Endothelial cell of umbilical vein (primary cell): ENCODE data around the gene MTFP1. TPM values are rescaled to one million over a fixed set of nuclear protein-coding genes. Genes with fewer than 3 reads are reported as not detected.

Experiments used
- BruUV-seq: library from RNA; stranded (reverse); fragments of 400-500 nt; replicated peaks from 2 replicates; lab custom pipeline; 2021; lab: Mats Ljungman, UMichigan
- CTCF ChIA-PET: fragments of 300-600, 350-600 bp; sonication (Branson Sonifier 250); formaldehyde crosslinking; loops from one replicate; lab custom pipeline; 2021; ENCODE audit warnings: antibody characterized with exemption, inconsistent platforms; lab: Charles Lee
- POLR2A ChIA-PET: fragments of 300-600, 350-600 bp; sonication (Branson Sonifier 250); formaldehyde crosslinking; loops from one replicate; lab custom pipeline; 2021; ENCODE audit warnings: antibody characterized with exemption, inconsistent platforms; lab: Charles Lee
- DNase-seq: peaks from one replicate; pipeline ENCODE4 v3.0.0-alpha.2; 2011; ENCODE audit warnings: low read depth, low spot score
- FAIRE-seq: peaks from 2 replicates; lab custom pipeline; 2011; peaks lifted over from hg19 to GRCh38; lab: Jason Lieb, UNC
- H2AFZ ChIP-seq: 2 replicates; pipeline ENCODE4 v1.6.0; 2012; ENCODE audit warnings: low read depth, low read length, control low read depth, inconsistent platforms
- H3K27ac ChIP-seq: 2 replicates; pipeline ENCODE4 v1.5.1; 2011; ENCODE audit warnings: low read depth, mild to moderate bottlenecking, control low read depth, low read length, moderate library complexity; ENCODE audit not compliant: insufficient read depth
- H3K27me3 ChIP-seq, 2 experiments: 2 replicates each; pipeline versions ENCODE4 v1.6.0 to v1.6.1; 2011; ENCODE audit warnings: low read length in 2 of 2, mixed read lengths in 1 of 2; ENCODE audit not compliant: control insufficient read depth in 2 of 2, insufficient read depth in 2 of 2
- H3K36me3 ChIP-seq, 2 experiments: 2 replicates in 1 of 2; 3 replicates in 1 of 2; pipeline ENCODE4 v1.5.1; 2011; ENCODE audit warnings: low read length in 2 of 2, mild to moderate bottlenecking in 1 of 2, moderate library complexity in 1 of 2; ENCODE audit not compliant: control insufficient read depth in 2 of 2, insufficient read depth in 2 of 2; ENCODE audit errors: extremely low read depth in 1 of 2
- H3K4me1 ChIP-seq: 3 replicates; pipeline ENCODE4 v1.5.1; 2011; ENCODE audit warnings: mild to moderate bottlenecking, low read length; ENCODE audit not compliant: control insufficient read depth, insufficient read depth; ENCODE audit errors: extremely low read depth
- H3K4me2 ChIP-seq: 2 replicates; pipeline ENCODE4 v1.6.1; 2011; ENCODE audit warnings: low read length, control low read depth, mixed read lengths; ENCODE audit not compliant: insufficient read depth
- H3K4me3 ChIP-seq, 3 experiments: fragments of 200-600 bp in 1 of 3; sonication (generic), shearing (Covaris generic) in 1 of 3; replicated peaks in 1 of 3; 2 replicates each; pipeline ENCODE4 v1.5.1; 2011 to 2016; ENCODE audit warnings: control low read depth in 3 of 3, low read length in 3 of 3, mild to moderate bottlenecking in 2 of 3, inconsistent platforms in 1 of 3, low read depth in 1 of 3, moderate library complexity in 1 of 3; ENCODE audit not compliant: insufficient read depth in 1 of 3
- H3K79me2 ChIP-seq: 2 replicates; pipeline ENCODE4 v1.6.0; 2012; ENCODE audit warnings: low read length, inconsistent platforms; ENCODE audit not compliant: control insufficient read depth, insufficient read depth
- H3K9ac ChIP-seq: replicated peaks from 2 replicates; pipeline ENCODE3; 2011; ENCODE audit warnings: low read length, control low read depth; ENCODE audit not compliant: insufficient read depth; ENCODE audit errors: extremely low read depth
- H3K9me1 ChIP-seq: replicated peaks from 3 replicates; pipeline ENCODE4 v1.6.0; 2011; ENCODE audit warnings: mild to moderate bottlenecking, low read length; ENCODE audit not compliant: control insufficient read depth, insufficient read depth; ENCODE audit errors: extremely low read depth
- H3K9me3 ChIP-seq: replicated peaks from 2 replicates; pipeline ENCODE4 v1.5.1; 2012; ENCODE audit warnings: low read length, inconsistent platforms; ENCODE audit not compliant: control insufficient read depth, insufficient read depth
- H4K20me1 ChIP-seq: replicated peaks from 2 replicates; pipeline ENCODE3; 2011; ENCODE audit warnings: mild to moderate bottlenecking, low read length; ENCODE audit not compliant: control insufficient read depth, insufficient read depth; ENCODE audit errors: extremely low read depth
- EZH2 ChIP-seq: IDR thresholded peaks from 2 replicates; pipeline ENCODE4 v1.6.1; 2012; ENCODE audit warnings: borderline replicate concordance, low read depth, mild to moderate bottlenecking, moderate library complexity, low read length, inconsistent platforms; ENCODE audit not compliant: severe bottlenecking
- FOS ChIP-seq: IDR thresholded peaks from 2 replicates; pipeline ENCODE4 v1.6.1; 2011; ENCODE audit warnings: mild to moderate bottlenecking, low read length, moderate library complexity, borderline replicate concordance; ENCODE audit not compliant: insufficient read depth
- GATA2 ChIP-seq: IDR thresholded peaks from 2 replicates; pipeline ENCODE4 v1.7.0; 2011; ENCODE audit warnings: low read depth, mild to moderate bottlenecking, moderate library complexity, mixed read lengths, low read length; ENCODE audit not compliant: insufficient read length, insufficient read depth
- JUN ChIP-seq: IDR thresholded peaks from 2 replicates; pipeline ENCODE4 v1.6.1; 2011; ENCODE audit warnings: borderline replicate concordance, low read depth; ENCODE audit not compliant: insufficient read length, insufficient read depth
- MYC ChIP-seq: IDR thresholded peaks from one replicate; pipeline ENCODE4 v1.6.1; 2011; ENCODE audit warnings: mild to moderate bottlenecking, low read depth, low read length
- POLR2A ChIP-seq: IDR thresholded peaks from 2 replicates; pipeline ENCODE4 v1.6.1; 2012; ENCODE audit warnings: low read depth, mild to moderate bottlenecking, control low read depth, low read length
- POLR2AphosphoS5 ChIP-seq: IDR thresholded peaks from 2 replicates; pipeline ENCODE4 v1.6.1; 2012; ENCODE audit warnings: low read depth, mild to moderate bottlenecking, control low read depth, low read length, moderate library complexity; ENCODE audit not compliant: insufficient read depth
- dilution Hi-C: fragments of 300-500 bp; cut with MboI; formaldehyde crosslinking; loops from one replicate; pipeline ENCODE4 v1.15.0; 2019; ENCODE audit warnings: low sequenced_read_pairs; ENCODE audit not compliant: extremely low pct_ligation_motif_present
- intact Hi-C: fragments of 100-400 bp; cut with micrococcal nuclease; formaldehyde crosslinking; loops from one replicate; pipeline ENCODE4 v1.10.0; 2022
- polyA plus RNA-seq, 4 experiments: library from polyadenylated mRNA; depleted of rRNA in 3 of 4; stranded (reverse) in 3 of 4; unstranded in 1 of 4; fragments of >200 nt; gene quantifications; 2 replicates each; pipeline versions ENCODE4 v1.2.1 to v1.2.3, GENCODE V29; 2011 to 2012; ENCODE audit warnings: missing spikeins in 1 of 4
- total RNA-seq: library from RNA; stranded (reverse); gene quantifications from 2 replicates; pipeline ENCODE4 v1.2.3, GENCODE V29; 2021
- TF ChIP-seq, protein P1 (sequence below): IDR thresholded peaks from 2 replicates; pipeline ENCODE4 v1.6.1; 2011; ENCODE audit not compliant: insufficient read depth, insufficient read length
- TF ChIP-seq, protein P2 (sequence below), 2 donors: IDR thresholded peaks; 1 replicate in 1 of 2; 2 replicates in 1 of 2; pipeline ENCODE4 v1.5.1; 2011; ENCODE audit warnings: low read length in 2 of 2, mild to moderate bottlenecking in 2 of 2, moderate library complexity in 2 of 2, control low read depth in 1 of 2, inconsistent platforms in 1 of 2, low read depth in 1 of 2; ENCODE audit not compliant: insufficient read depth in 1 of 2; ENCODE audit errors: extremely low read depth in 1 of 2

Gene MTFP1
- total and polyA plus RNA-seq, 2 donors (not counting 3 experiments of a cell fraction or from before 2014, with no cell fraction given) = 30.3 to 41.9 TPM

DNA sequence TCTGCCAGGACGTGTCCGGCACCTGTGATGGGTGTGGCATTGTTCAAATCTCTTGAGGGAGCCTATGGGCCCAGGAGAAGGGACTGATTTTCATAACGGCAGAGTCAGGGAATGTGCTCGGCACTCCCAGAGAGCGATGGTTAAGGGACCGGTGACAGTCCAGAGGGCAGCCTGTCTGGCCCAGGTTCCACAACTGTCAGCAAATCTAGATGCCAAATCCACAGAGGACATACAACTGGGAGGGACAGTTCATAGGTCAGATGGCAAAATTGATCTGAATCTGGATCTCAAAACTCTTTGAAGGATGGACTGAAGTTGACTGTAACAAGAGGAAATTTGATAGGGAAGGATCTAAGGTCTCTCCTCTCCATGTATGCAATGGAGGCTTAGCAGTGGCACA is 21.3 kb upstream of the MTFP1 start:
- H3K9me1 ChIP-seq = no peaks in the 10 kb centered on the region
- TF ChIP-seq FOS (no peak), POLR2A (no peak), MYC (no peak), POLR2AphosphoS5 (no peak), JUN (no peak), EZH2 (no peak), GATA2 (no peak)
- TF ChIP-seq, protein P1, sequence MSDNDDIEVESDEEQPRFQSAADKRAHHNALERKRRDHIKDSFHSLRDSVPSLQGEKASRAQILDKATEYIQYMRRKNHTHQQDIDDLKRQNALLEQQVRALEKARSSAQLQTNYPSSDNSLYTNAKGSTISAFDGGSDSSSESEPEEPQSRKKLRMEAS = no peak
- TF ChIP-seq, protein P2, sequence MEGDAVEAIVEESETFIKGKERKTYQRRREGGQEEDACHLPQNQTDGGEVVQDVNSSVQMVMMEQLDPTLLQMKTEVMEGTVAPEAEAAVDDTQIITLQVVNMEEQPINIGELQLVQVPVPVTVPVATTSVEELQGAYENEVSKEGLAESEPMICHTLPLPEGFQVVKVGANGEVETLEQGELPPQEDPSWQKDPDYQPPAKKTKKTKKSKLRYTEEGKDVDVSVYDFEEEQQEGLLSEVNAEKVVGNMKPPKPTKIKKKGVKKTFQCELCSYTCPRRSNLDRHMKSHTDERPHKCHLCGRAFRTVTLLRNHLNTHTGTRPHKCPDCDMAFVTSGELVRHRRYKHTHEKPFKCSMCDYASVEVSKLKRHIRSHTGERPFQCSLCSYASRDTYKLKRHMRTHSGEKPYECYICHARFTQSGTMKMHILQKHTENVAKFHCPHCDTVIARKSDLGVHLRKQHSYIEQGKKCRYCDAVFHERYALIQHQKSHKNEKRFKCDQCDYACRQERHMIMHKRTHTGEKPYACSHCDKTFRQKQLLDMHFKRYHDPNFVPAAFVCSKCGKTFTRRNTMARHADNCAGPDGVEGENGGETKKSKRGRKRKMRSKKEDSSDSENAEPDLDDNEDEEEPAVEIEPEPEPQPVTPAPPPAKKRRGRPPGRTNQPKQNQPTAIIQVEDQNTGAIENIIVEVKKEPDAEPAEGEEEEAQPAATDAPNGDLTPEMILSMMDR (IDR thresholded peaks at IDR 0.05; ENCODE audit: extremely low read depth in 1 of 2, insufficient read depth in 1 of 2, low read depth in 1 of 2, low read length in 2 of 2) = no peak
- H3K79me2 ChIP-seq = peaks cover 24% of the 10 kb centered on the region

More for the DNA sequence above, 21.3 kb upstream of the MTFP1 start:
- no peak overlapping the region for H3K9ac ChIP-seq
- H3K4me1 ChIP-seq = peaks cover 6% of the 10 kb centered on the region
- peaks cover 3 to 22% of the 10 kb centered on the region in 2 experiments for H3K36me3 ChIP-seq
- no TSS peak for BruUV-seq
- H3K4me3 ChIP-seq = no peak overlapping the region
- no peak overlapping the region for H3K27ac ChIP-seq
- intact Hi-C loops = no loop called here
- no peak overlapping the region for H3K4me2 ChIP-seq
- dilution Hi-C loops = no loop called here
- H2AFZ ChIP-seq = no peak overlapping the region
- no peaks in the 10 kb centered on the region for H3K9me3 ChIP-seq
- POLR2A ChIA-PET = no interaction called here
- CTCF ChIA-PET = no interaction called here
- no peaks in the 10 kb centered on the region for H3K27me3 ChIP-seq
- no peaks in the 10 kb centered on the region for H4K20me1 ChIP-seq
- DNase-seq (no peak), FAIRE-seq (no peak)
